H9 (cell line): Measurements from ENCODE around the gene SYP. TPM values are rescaled to one million over a fixed set of nuclear protein-coding genes. Genes with fewer than 3 reads are reported as not detected.
A peak's percentile ranks its signal among the peaks of the same experiment; 100 is the strongest.

ENCODE experiments used
- DNase-seq: peaks from one replicate; pipeline ENCODE4 v3.0.0-alpha.2; 2017
- H2AFZ ChIP-seq: one replicate; pipeline ENCODE4 v1.6.1; 2013; ENCODE audit warnings: mild to moderate bottlenecking, low read length, control low read depth, moderate library complexity
- H2AK5ac ChIP-seq: 2 replicates; pipeline ENCODE4 v1.6.1; 2013; ENCODE audit warnings: low read length, control low read depth, mixed read lengths; ENCODE audit not compliant: insufficient read length
- H2BK120ac ChIP-seq: one replicate; pipeline ENCODE4 v1.6.1; 2013; ENCODE audit warnings: low read depth, mild to moderate bottlenecking, low read length, control low read depth, inconsistent platforms; ENCODE audit not compliant: poor library complexity, severe bottlenecking
- H2BK12ac ChIP-seq: 2 replicates; pipeline ENCODE4 v1.6.1; 2013; ENCODE audit warnings: low read length, control low read depth, mixed read lengths, low read depth; ENCODE audit not compliant: insufficient read length
- H2BK15ac ChIP-seq: 2 replicates; pipeline ENCODE4 v1.6.1; 2013; ENCODE audit warnings: low read depth, low read length, control low read depth
- H2BK20ac ChIP-seq: one replicate; pipeline ENCODE4 v1.6.1; 2013; ENCODE audit warnings: low read depth, mild to moderate bottlenecking, low read length, control low read depth, inconsistent platforms; ENCODE audit not compliant: poor library complexity, severe bottlenecking
- H2BK5ac ChIP-seq: 2 replicates; pipeline ENCODE4 v1.6.1; 2013; ENCODE audit warnings: low read length, control low read depth, mixed read lengths; ENCODE audit not compliant: insufficient read length
- H3K14ac ChIP-seq: 2 replicates; pipeline ENCODE4 v1.6.1; 2013; ENCODE audit warnings: low read length, control low read depth; ENCODE audit not compliant: insufficient read depth
- H3K18ac ChIP-seq: 2 replicates; pipeline ENCODE4 v1.6.1; 2013; ENCODE audit warnings: low read depth, mild to moderate bottlenecking, mixed read lengths, low read length, control low read depth; ENCODE audit not compliant: insufficient read length
- H3K23ac ChIP-seq: 2 replicates; pipeline ENCODE4 v1.6.1; 2013; ENCODE audit warnings: low read length, control low read depth, mixed read lengths, low read depth; ENCODE audit not compliant: insufficient read length
- H3K23me2 ChIP-seq: 2 replicates; pipeline ENCODE4 v1.6.1; 2013; ENCODE audit warnings: low read depth, mild to moderate bottlenecking, mixed read lengths, low read length, control low read depth; ENCODE audit not compliant: insufficient read length, poor library complexity, severe bottlenecking
- H3K27ac ChIP-seq: 2 replicates; pipeline ENCODE4 v1.5.1; 2013; ENCODE audit warnings: low read length, control low read depth, mixed read lengths, low read depth; ENCODE audit not compliant: insufficient read length
- H3K27me3 ChIP-seq: 2 replicates; pipeline ENCODE4 v1.6.1; 2013; ENCODE audit warnings: low read length, control low read depth, inconsistent platforms; ENCODE audit not compliant: insufficient read depth
- H3K4ac ChIP-seq: 2 replicates; pipeline ENCODE4 v1.6.1; 2013; ENCODE audit warnings: low read depth, mild to moderate bottlenecking, control low read depth, inconsistent platforms, low read length, moderate library complexity
- H3K4me1 ChIP-seq: 2 replicates; pipeline ENCODE4 v1.6.1; 2013; ENCODE audit warnings: low read length, control low read depth, inconsistent platforms; ENCODE audit not compliant: insufficient read depth
- H3K4me2 ChIP-seq: 2 replicates; pipeline ENCODE4 v1.6.1; 2013; ENCODE audit warnings: low read length, control low read depth, mixed read lengths; ENCODE audit not compliant: insufficient read length, insufficient read depth
- H3K56ac ChIP-seq: 2 replicates; pipeline ENCODE4 v1.6.1; 2013; ENCODE audit warnings: low read depth, mild to moderate bottlenecking, mixed read lengths, low read length, control low read depth; ENCODE audit not compliant: insufficient read length
- H3K79me1 ChIP-seq: 2 replicates; pipeline ENCODE4 v1.6.1; 2013; ENCODE audit warnings: low read depth, mild to moderate bottlenecking, moderate library complexity, low read length, control low read depth, inconsistent platforms; ENCODE audit not compliant: insufficient read depth, poor library complexity, severe bottlenecking
- H3K79me2 ChIP-seq: 2 replicates; pipeline ENCODE4 v1.6.1; 2013; ENCODE audit warnings: low read length, control low read depth, inconsistent platforms; ENCODE audit not compliant: insufficient read depth
- H3K9ac ChIP-seq: 2 replicates; pipeline ENCODE4 v1.6.1; 2013; ENCODE audit warnings: low read length, control low read depth, mixed read lengths; ENCODE audit not compliant: insufficient read length; ENCODE audit errors: extremely low read depth
- H3K9me3 ChIP-seq: one replicate; pipeline ENCODE4 v1.6.1; 2013; ENCODE audit warnings: low read depth, low read length, inconsistent platforms; ENCODE audit not compliant: control insufficient read depth
- H3T11ph ChIP-seq: one replicate; pipeline ENCODE4 v1.6.1; 2013; ENCODE audit warnings: mild to moderate bottlenecking, low read length, control low read depth, inconsistent platforms
- H4K20me1 ChIP-seq: one replicate; pipeline ENCODE4 v1.6.1; 2013; ENCODE audit not compliant: control insufficient read depth, insufficient read length, insufficient read depth
- H4K5ac ChIP-seq: 2 replicates; pipeline ENCODE4 v1.6.1; 2013; ENCODE audit warnings: low read depth, mild to moderate bottlenecking, mixed read lengths, low read length, control low read depth; ENCODE audit not compliant: insufficient read length
- H4K8ac ChIP-seq: replicated peaks from 2 replicates; pipeline ENCODE4 v1.6.1; 2013; ENCODE audit warnings: low read length, control low read depth, mixed read lengths, low read depth; ENCODE audit not compliant: insufficient read length
- H4K91ac ChIP-seq: 2 replicates; pipeline ENCODE4 v1.6.1; 2013; ENCODE audit warnings: low read depth, mild to moderate bottlenecking, moderate library complexity, mixed read lengths, low read length, control low read depth; ENCODE audit not compliant: insufficient read length
- H3K27ac Mint-ChIP-seq, 3 experiments: 2 replicates in 2 of 3; 3 replicates in 1 of 3; pipeline ENCODE4 v1.8.0; 2020 to 2021; ENCODE audit warnings: mixed read lengths in 3 of 3, mild to moderate bottlenecking in 1 of 3, moderate library complexity in 1 of 3
- H3K27me3 Mint-ChIP-seq: 2 replicates; pipeline ENCODE4 v1.8.0; 2021; ENCODE audit warnings: low read depth, mild to moderate bottlenecking, moderate library complexity, mixed read lengths
- H3K36me3 Mint-ChIP-seq, 3 experiments: 2 replicates in 2 of 3; 3 replicates in 1 of 3; pipeline ENCODE4 v1.8.0; 2020 to 2021; ENCODE audit warnings: low read depth in 3 of 3, mixed read lengths in 3 of 3; ENCODE audit not compliant: insufficient read depth in 1 of 3
- H3K4me1 Mint-ChIP-seq, 2 experiments: 2 replicates each; pipeline ENCODE4 v1.8.0; 2020; ENCODE audit warnings: mixed read lengths in 2 of 2
- H3K4me3 Mint-ChIP-seq, 2 experiments: 2 replicates in 1 of 2; 3 replicates in 1 of 2; pipeline ENCODE4 v1.8.0; 2020 to 2021; ENCODE audit warnings: mild to moderate bottlenecking in 2 of 2, mixed read lengths in 2 of 2, moderate library complexity in 1 of 2
- H3K9me3 Mint-ChIP-seq, 2 experiments: 2 replicates in 1 of 2; 3 replicates in 1 of 2; pipeline ENCODE4 v1.8.0; 2020; ENCODE audit warnings: mild to moderate bottlenecking in 2 of 2, mixed read lengths in 2 of 2, moderate library complexity in 1 of 2
- WGBS: extraction: QIAGEN DNeasy Blood & Tissue Kit; methylation state at CpG from one replicate; pipeline ENCODE4 v1.1.7; 2013; ENCODE audit warnings: missing lambda C conversion rate, low lambda C conversion rate, mixed read lengths; ENCODE audit not compliant: insufficient read length; ENCODE audit errors: extremely low coverage; 5-methylcytosine and 5-hydroxymethylcytosine counted together
- total RNA-seq: library from RNA; stranded (reverse); gene quantifications from 2 replicates; pipeline ENCODE4 v1.2.1, GENCODE V29; 2021
- TF ChIP-seq, protein P1 (sequence below): fragments of 200-600 bp; sonication (generic); conservative IDR thresholded peaks from 3 replicates; pipeline ENCODE4 v1.8.0; 2021; ENCODE audit warnings: antibody characterized with exemption, mild to moderate bottlenecking

Gene SYP
- total RNA-seq, 1 experiment from 2014 or later = 1.8 TPM

DNA sequence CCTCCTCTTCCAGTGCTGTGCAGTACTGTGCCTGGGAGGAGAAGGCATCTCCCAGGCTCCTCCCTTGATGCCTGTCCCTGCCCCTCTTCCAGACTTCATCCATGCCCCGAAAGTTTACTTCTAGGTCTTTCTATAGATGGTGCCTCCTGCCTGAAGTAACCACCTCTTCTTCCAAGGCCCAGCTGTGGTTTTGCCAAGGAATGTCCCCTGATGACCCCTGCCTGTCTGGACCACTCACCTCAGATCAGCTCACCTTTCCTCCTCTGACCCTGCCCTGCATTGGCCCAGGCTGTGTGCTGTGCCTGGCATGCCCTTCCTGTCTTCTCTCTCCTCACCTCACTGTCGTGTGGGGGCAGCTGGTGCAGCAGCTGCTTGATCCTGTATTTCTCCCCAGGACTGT is 20.6 kb downstream of the SYP start:
- H3K27ac ChIP-seq = no peak overlapping the region
- no peak overlapping the region for H2AK5ac ChIP-seq
- no peak overlapping the region for H2BK120ac ChIP-seq
- no peaks in the 10 kb centered on the region for H3K23me2 ChIP-seq
- H2BK15ac ChIP-seq = no peak overlapping the region
- Mint-ChIP-seq H3K4me1 (peaks cover 0 to 18% of the 10 kb centered on the region in 2 experiments; a peak in 3 of 4 replicates), H3K36me3 (peaks cover 31 to 64% (median 56%) of the 10 kb centered on the region in 3 experiments), H3K4me3 (peak overlapping the region in 1 of 2 experiments; percentile 62; a peak in 1 of 5 replicates), H3K27me3 (peaks cover 2% of the 10 kb centered on the region), H3K27ac (no peak overlapping the region; a peak in 1 of 7 replicates), H3K9me3 (peaks cover 70% of the 10 kb centered on the region in 2 experiments)
- no peak for DNase-seq
- H3K79me1 ChIP-seq = no peaks in the 10 kb centered on the region
- H3K4me1 ChIP-seq = no peaks in the 10 kb centered on the region
- no peaks in the 10 kb centered on the region for H3K27me3 ChIP-seq
- no peaks in the 10 kb centered on the region for H3K79me2 ChIP-seq
- no peak overlapping the region for H4K5ac ChIP-seq
- no peak overlapping the region for H3K4me2 ChIP-seq
- H2BK20ac ChIP-seq = no peak overlapping the region
- WGBS = no CpG with 5 or more reads among the region's 2 CpGs
- no peak overlapping the region for H3T11ph ChIP-seq
- H4K20me1 ChIP-seq = no peaks in the 10 kb centered on the region
- no peak overlapping the region for H2BK12ac ChIP-seq
- no peak overlapping the region for H3K4ac ChIP-seq
- H3K23ac ChIP-seq = no peak overlapping the region
- H4K8ac ChIP-seq = no peak overlapping the region
- H3K9me3 ChIP-seq = peaks cover 30% of the 10 kb centered on the region
- H3K14ac ChIP-seq = no peak overlapping the region
- TF ChIP-seq, protein P1, sequence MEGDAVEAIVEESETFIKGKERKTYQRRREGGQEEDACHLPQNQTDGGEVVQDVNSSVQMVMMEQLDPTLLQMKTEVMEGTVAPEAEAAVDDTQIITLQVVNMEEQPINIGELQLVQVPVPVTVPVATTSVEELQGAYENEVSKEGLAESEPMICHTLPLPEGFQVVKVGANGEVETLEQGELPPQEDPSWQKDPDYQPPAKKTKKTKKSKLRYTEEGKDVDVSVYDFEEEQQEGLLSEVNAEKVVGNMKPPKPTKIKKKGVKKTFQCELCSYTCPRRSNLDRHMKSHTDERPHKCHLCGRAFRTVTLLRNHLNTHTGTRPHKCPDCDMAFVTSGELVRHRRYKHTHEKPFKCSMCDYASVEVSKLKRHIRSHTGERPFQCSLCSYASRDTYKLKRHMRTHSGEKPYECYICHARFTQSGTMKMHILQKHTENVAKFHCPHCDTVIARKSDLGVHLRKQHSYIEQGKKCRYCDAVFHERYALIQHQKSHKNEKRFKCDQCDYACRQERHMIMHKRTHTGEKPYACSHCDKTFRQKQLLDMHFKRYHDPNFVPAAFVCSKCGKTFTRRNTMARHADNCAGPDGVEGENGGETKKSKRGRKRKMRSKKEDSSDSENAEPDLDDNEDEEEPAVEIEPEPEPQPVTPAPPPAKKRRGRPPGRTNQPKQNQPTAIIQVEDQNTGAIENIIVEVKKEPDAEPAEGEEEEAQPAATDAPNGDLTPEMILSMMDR = no peak
- H2BK5ac ChIP-seq = no peak overlapping the region
- no peak overlapping the region for H3K18ac ChIP-seq
- no peak overlapping the region for H3K56ac ChIP-seq
- H4K91ac ChIP-seq = no peak overlapping the region
- no peak overlapping the region for H3K9ac ChIP-seq
- no peak overlapping the region for H2AFZ ChIP-seq
